Neural cell (in vitro differentiated cells): ENCODE data around the gene MYOM1. TPM values are rescaled to one million over a fixed set of nuclear protein-coding genes. Genes with fewer than 3 reads are reported as not detected.

Source experiments
- H2AFZ ChIP-seq: fragments of 200-600, 300-800 bp; sonication (generic), shearing (Covaris generic); 2 replicates; pipeline ENCODE4 v1.6.0; 2014; ENCODE audit warnings: low read depth, mild to moderate bottlenecking, antibody characterized with exemption, low read length, moderate library complexity
- H3F3A ChIP-seq: fragments of 200-600 bp; shearing (Covaris generic); 2 replicates; pipeline ENCODE4 v1.6.1; 2016; ENCODE audit warnings: mild to moderate bottlenecking, moderate library complexity, mixed read lengths, antibody characterized with exemption, low read length; ENCODE audit not compliant: insufficient read depth, poor library complexity, severe bottlenecking
- H3K27ac ChIP-seq: fragments of 200-600, 300-800 bp; sonication (generic), shearing (Covaris generic); 2 replicates; pipeline ENCODE4 v1.5.1; 2014; ENCODE audit warnings: mild to moderate bottlenecking, low read length, moderate library complexity
- H3K27me3 ChIP-seq: fragments of 300-800, 200-600 bp; sonication (generic), shearing (Covaris generic); 2 replicates; pipeline ENCODE4 v1.6.0; 2014; ENCODE audit warnings: mild to moderate bottlenecking, low read depth, low read length, moderate library complexity; ENCODE audit not compliant: insufficient read depth
- H3K36me3 ChIP-seq: fragments of 300-800, 200-600 bp; sonication (generic), shearing (Covaris generic); 2 replicates; pipeline ENCODE4 v1.5.1; 2014; ENCODE audit warnings: mild to moderate bottlenecking, antibody characterized with exemption, low read length, moderate library complexity; ENCODE audit not compliant: insufficient read depth
- H3K4me2 ChIP-seq: fragments of 300-800, 200-600 bp; sonication (generic), shearing (Covaris generic); 2 replicates; pipeline ENCODE4 v1.6.0; 2014; ENCODE audit warnings: mild to moderate bottlenecking, low read length
- H3K4me3 ChIP-seq: fragments of 300-800, 200-600 bp; sonication (generic), shearing (Covaris generic); 2 replicates; pipeline ENCODE4 v1.5.1; 2014; ENCODE audit warnings: mild to moderate bottlenecking, low read length, moderate library complexity
- H3K79me2 ChIP-seq: fragments of 200-600 bp; shearing (Covaris generic); replicated peaks from 2 replicates; pipeline ENCODE4 v1.6.0; 2014; ENCODE audit warnings: mild to moderate bottlenecking, low read length, moderate library complexity; ENCODE audit not compliant: insufficient read depth
- H3K9ac ChIP-seq: fragments of 300-800, 200-600 bp; sonication (generic), shearing (Covaris generic); 2 replicates; pipeline ENCODE4 v1.6.1; 2016; ENCODE audit warnings: mild to moderate bottlenecking, low read length, mixed read lengths
- H3K9me2 ChIP-seq: fragments of 200-600 bp; shearing (Covaris generic); 2 replicates; pipeline ENCODE4 v1.6.1; 2016; ENCODE audit warnings: mild to moderate bottlenecking, low read length, mixed read lengths; ENCODE audit not compliant: insufficient read depth
- H3K9me3 ChIP-seq: fragments of 200-600, 300-800 bp; sonication (generic), shearing (Covaris generic); 2 replicates; pipeline ENCODE4 v1.6.1; 2016; ENCODE audit warnings: mild to moderate bottlenecking, mixed run types, low read length, moderate library complexity, mixed read lengths
- H4K20me1 ChIP-seq: fragments of 200-600 bp; shearing (Covaris generic); 2 replicates; pipeline ENCODE4 v1.6.1; 2016; ENCODE audit warnings: mild to moderate bottlenecking, mixed run types; ENCODE audit not compliant: insufficient read depth
- CTCF ChIP-seq: fragments of 450-650 bp; IDR thresholded peaks from 2 replicates; pipeline ENCODE4 v1.5.1; 2014; ENCODE audit warnings: antibody characterized with exemption, mild to moderate bottlenecking, moderate library complexity; ENCODE audit not compliant: poor library complexity, severe bottlenecking
- EP300 ChIP-seq: fragments of 450-650 bp; conservative IDR thresholded peaks from 2 replicates; pipeline ENCODE4 v1.6.1; 2014; ENCODE audit warnings: antibody characterized with exemption, mild to moderate bottlenecking, moderate library complexity; ENCODE audit not compliant: poor library complexity, severe bottlenecking
- EZH2 ChIP-seq: fragments of 200-600, 300-800 bp; shearing (Covaris generic), sonication (generic); IDR thresholded peaks from 2 replicates; pipeline ENCODE4 v1.6.1; 2014; ENCODE audit warnings: antibody characterized with exemption, low read length, borderline replicate concordance, mild to moderate bottlenecking; ENCODE audit not compliant: insufficient read depth, poor library complexity, severe bottlenecking
- MXI1 ChIP-seq: fragments of 450-650 bp; conservative IDR thresholded peaks from 2 replicates; pipeline ENCODE4 v1.6.1; 2014; ENCODE audit warnings: antibody characterized with exemption, mild to moderate bottlenecking; ENCODE audit not compliant: poor library complexity, severe bottlenecking
- POLR2AphosphoS5 ChIP-seq: IDR thresholded peaks from 2 replicates; pipeline ENCODE4 v1.6.1; 2012
- RAD21 ChIP-seq: fragments of 450-650 bp; conservative IDR thresholded peaks from 2 replicates; pipeline ENCODE4 v1.6.1; 2014; ENCODE audit warnings: antibody characterized with exemption, mild to moderate bottlenecking, moderate library complexity
- REST ChIP-seq: IDR thresholded peaks from 2 replicates; pipeline ENCODE4 v1.6.1; 2012; ENCODE audit warnings: borderline replicate concordance
- SMC3 ChIP-seq: fragments of 450-650 bp; conservative IDR thresholded peaks from 2 replicates; pipeline ENCODE4 v1.6.1; 2014; ENCODE audit warnings: antibody characterized with exemption, mild to moderate bottlenecking, moderate library complexity; ENCODE audit not compliant: poor library complexity
- TAF1 ChIP-seq: IDR thresholded peaks from 2 replicates; pipeline ENCODE4 v1.6.1; 2012; ENCODE audit warnings: low read depth
- polyA plus RNA-seq: library from polyadenylated mRNA; depleted of rRNA; stranded (reverse); fragments of >200 nt; gene quantifications from 2 replicates; pipeline ENCODE4 v1.2.3, GENCODE V29; 2014

Gene MYOM1
- polyA plus RNA-seq, 1 donor from 2014 or later, result 1.7 TPM

- H3K9ac ChIP-seq, result no peak overlapping the region
- no peaks in the 10 kb centered on the region for H3K36me3 ChIP-seq
- no peaks in the 10 kb centered on the region for H3K27me3 ChIP-seq
- H3K4me3 ChIP-seq, result no peak overlapping the region
- no peaks in the 10 kb centered on the region for H4K20me1 ChIP-seq
- no peak overlapping the region for H3K4me2 ChIP-seq
- H3K27ac ChIP-seq, result no peak overlapping the region
- H3F3A ChIP-seq, result no peaks in the 10 kb centered on the region
- H2AFZ ChIP-seq, result no peak overlapping the region
- no peaks in the 10 kb centered on the region for H3K79me2 ChIP-seq
- H3K9me2 ChIP-seq, result no peaks in the 10 kb centered on the region
- H3K9me3 ChIP-seq, result no peaks in the 10 kb centered on the region
- TF ChIP-seq TAF1, result no peak
Observed at GRCh38 chr18:3172097-3172496, 47.7 kb downstream of the MYOM1 start.

- Histone ChIP-seq H4K20me1 (no peaks in the 10 kb centered on the region), H3K9ac (no peak overlapping the region), H3K36me3 (no peaks in the 10 kb centered on the region), H2AFZ (no peak overlapping the region), H3K27ac (no peak overlapping the region), H3K9me3 (no peaks in the 10 kb centered on the region), H3F3A (no peaks in the 10 kb centered on the region), H3K9me2 (no peaks in the 10 kb centered on the region), H3K4me3 (no peak overlapping the region), H3K4me2 (no peak overlapping the region), H3K79me2 (no peaks in the 10 kb centered on the region), H3K27me3 (no peaks in the 10 kb centered on the region)
- TF ChIP-seq CTCF, result no peak
- TF ChIP-seq POLR2AphosphoS5, result no peak
- no peak for TF ChIP-seq EP300
- no peak for TF ChIP-seq RAD21
- TF ChIP-seq EZH2, result no peak
- no peak for TF ChIP-seq SMC3
- TF ChIP-seq MXI1, result no peak
- TF ChIP-seq TAF1, result no peak
- no peak for TF ChIP-seq REST
Observed at GRCh38 chr18:3171631-3172030, 48.1 kb downstream of the MYOM1 start.
